ENCODE data around the gene PWWP2B. TPM values are rescaled to one million over a fixed set of nuclear protein-coding genes. Genes with fewer than 3 reads are reported as not detected.

PWWP2B gene
- total and polyA plus RNA-seq, 10 donors: 22.5 to 50.0 (median 28.0) TPM

GRCh38 chr10:132362151-132362611, 34.8 kb upstream of the PWWP2B start:
- peak; percentile 68 for DNase-seq
- TF ChIP-seq CTCF (IDR thresholded peaks at IDR 0.05 in 8 of 11, conservative IDR thresholded peaks at IDR 0.05 in 3 of 11): no peak
- no peak for TF ChIP-seq POLR2AphosphoS5 (IDR thresholded peaks at IDR 0.05)
- TF ChIP-seq POLR2A (IDR thresholded peaks at IDR 0.05): no peak
- H3K9me3 ChIP-seq: no peaks in the 10 kb centered on the region
- intact Hi-C loops (cut with DNase I; ENCODE audit: low total_unique reads): no loop called here
- H3K27ac ChIP-seq: no peak overlapping the region
- H3K27me3 ChIP-seq (replicated peaks in 1 of 7): no peaks in the 10 kb centered on the region
- peaks cover 0 to 18% (median 9%) of the 10 kb centered on the region in 6 donors for H3K4me1 ChIP-seq
- 86 to 92% (median 91%) methylated on average over 11 to 12 of the region's 12 CpGs for WGBS, 5 donors
- H3K36me3 ChIP-seq: peaks cover 0 to 58% (median 10%) of the 10 kb centered on the region in 6 donors
- no peak overlapping the region for H3K4me3 ChIP-seq

DNA sequence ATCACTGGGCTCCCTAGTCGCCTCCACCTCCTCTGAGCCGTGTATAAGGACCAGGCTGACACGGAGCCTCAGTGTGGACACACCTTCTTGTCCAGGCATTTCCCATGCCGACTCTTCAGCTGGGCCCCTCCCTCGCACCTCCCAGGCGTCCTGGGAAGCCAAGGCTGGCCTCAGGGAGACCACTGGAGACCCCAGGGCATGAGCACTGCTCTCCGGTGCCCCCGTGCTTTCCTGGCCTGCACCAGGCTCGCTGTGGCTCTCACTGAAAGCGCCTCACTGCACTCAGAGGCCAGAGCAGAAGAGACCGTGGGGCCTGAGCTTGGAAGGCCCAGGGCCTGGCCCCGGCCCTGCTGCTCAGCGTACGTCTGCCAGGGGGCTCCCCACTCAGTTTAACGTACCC, 33.6 kb upstream of the PWWP2B start:
- H3K4me3 ChIP-seq: no peak overlapping the region
- no peaks in the 10 kb centered on the region for H3K27me3 ChIP-seq (replicated peaks in 1 of 7)
- no peak for TF ChIP-seq POLR2AphosphoS5 (IDR thresholded peaks at IDR 0.05)
- TF ChIP-seq CTCF (IDR thresholded peaks at IDR 0.05 in 8 of 11, conservative IDR thresholded peaks at IDR 0.05 in 3 of 11): no peak
- TF ChIP-seq POLR2A (IDR thresholded peaks at IDR 0.05): no peak
- DNase-seq: peak; percentile 59
- peaks cover 0 to 4% (median 0%) of the 10 kb centered on the region in 8 donors for H3K9me3 ChIP-seq
- intact Hi-C loops (cut with DNase I; ENCODE audit: low total_unique reads): no loop called here
- H3K36me3 ChIP-seq: peaks cover 0 to 65% (median 10%) of the 10 kb centered on the region in 6 donors
- 89 to 93% (median 92%) methylated on average over 14 to 15 of the region's 15 CpGs for WGBS, 5 donors
- H3K4me1 ChIP-seq: peaks cover 0 to 18% (median 9%) of the 10 kb centered on the region in 6 donors
- no peak overlapping the region for H3K27ac ChIP-seq

- DNase-seq: peak; percentile 41
- 60 to 68% (median 64%) methylated on average over 14 to 16 of the region's 16 CpGs for WGBS, 5 donors
- Histone ChIP-seq H3K27me3 (replicated peaks in 1 of 7) (no peaks in the 10 kb centered on the region), H3K36me3 (peaks cover 0 to 66% (median 10%) of the 10 kb centered on the region in 6 donors), H3K4me3 (no peak overlapping the region), H3K9me3 (peaks cover 0 to 4% (median 0%) of the 10 kb centered on the region in 8 donors), H3K27ac (no peak overlapping the region), H3K4me1 (peaks cover 0 to 18% (median 9%) of the 10 kb centered on the region in 6 donors)
- intact Hi-C loops (cut with DNase I; ENCODE audit: low total_unique reads): no loop called here
- TF ChIP-seq POLR2AphosphoS5 (IDR thresholded peaks at IDR 0.05) (no peak), POLR2A (IDR thresholded peaks at IDR 0.05) (no peak), CTCF (IDR thresholded peaks at IDR 0.05 in 8 of 11, conservative IDR thresholded peaks at IDR 0.05 in 3 of 11) (no peak)
Measured at GRCh38 chr10:132363921-132364593, 32.9 kb upstream of the PWWP2B start.

DNA sequence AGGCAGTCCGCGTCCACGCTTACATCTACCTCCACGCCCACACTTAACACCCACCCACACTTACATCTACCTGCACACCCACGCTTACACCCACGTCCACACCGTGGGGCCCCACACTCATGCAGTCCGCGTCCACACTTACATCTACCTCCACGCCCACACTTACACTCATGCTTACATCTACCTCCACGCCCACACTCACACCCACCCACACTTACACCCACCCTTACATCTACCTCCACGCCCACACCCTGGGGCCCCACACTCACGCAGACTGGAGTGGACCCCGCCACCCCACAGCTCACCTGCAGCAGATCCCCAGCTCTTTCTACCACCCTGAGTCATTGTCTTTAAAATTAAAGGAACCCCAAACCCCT, 32.4 kb upstream of the PWWP2B start:
- TF ChIP-seq CTCF (IDR thresholded peaks at IDR 0.05 in 8 of 11, conservative IDR thresholded peaks at IDR 0.05 in 3 of 11): no peak
- TF ChIP-seq POLR2AphosphoS5 (IDR thresholded peaks at IDR 0.05): no peak
- no peak for TF ChIP-seq POLR2A (IDR thresholded peaks at IDR 0.05)
- 56 to 86% (median 83%) methylated on average over 5 to 14 of the region's 14 CpGs for WGBS, 5 donors

More for the DNA sequence above, 32.4 kb upstream of the PWWP2B start:
- Histone ChIP-seq H3K27me3 (replicated peaks in 1 of 7) (no peaks in the 10 kb centered on the region), H3K4me1 (peaks cover 0 to 18% (median 9%) of the 10 kb centered on the region in 6 donors), H3K4me3 (no peak overlapping the region), H3K27ac (no peak overlapping the region), H3K9me3 (peaks cover 0 to 4% (median 0%) of the 10 kb centered on the region in 8 donors), H3K36me3 (peaks cover 0 to 66% (median 10%) of the 10 kb centered on the region in 6 donors)
- peak; percentile 61 for DNase-seq
- intact Hi-C loops (cut with DNase I; ENCODE audit: low total_unique reads): no loop called here
